NCI-H446 treated with DMSO at 0.1 percent for 48 hours (cell line): ENCODE results near the gene CLEC18B.
"Not testable (repeated sequence)": the region's sequence is repeated elsewhere in the genome, so short reads cannot be mapped to it uniquely, and the experiment has no call there.

ENCODE experiments used
- DNase-seq: peaks from one replicate; lab custom pipeline; 2025; lab: John Stamatoyannopoulos, UW

The CLEC18B gene

GRCh38 chr16:74420612-74421481 lies at the start of gene CLEC18B:
Gene CLEC18B (minus strand): TSS chr16:74421478. CDS start chr16:74421270, 208 bp downstream.
- not testable (repeated sequence) for DNase-seq

- no peak for DNase-seq
Observed at GRCh38 chr16:74469946-74470478, 48.7 kb upstream of the CLEC18B start.

- DNase-seq = no peak
Observed at GRCh38 chr16:74468807-74469525, 47.7 kb upstream of the CLEC18B start.

GRCh38 chr16:74466872-74467271 lies 45.6 kb upstream of the CLEC18B start:
- no peak for DNase-seq

GRCh38 chr16:74465851-74466685 lies 44.8 kb upstream of the CLEC18B start:
- no peak for DNase-seq

- no peak for DNase-seq
Observed at GRCh38 chr16:74465281-74465680, 44.0 kb upstream of the CLEC18B start.

- DNase-seq = no peak
Observed at GRCh38 chr16:74463888-74464287, 42.6 kb upstream of the CLEC18B start.

- DNase-seq = no peak
Observed at GRCh38 chr16:74462361-74462760, 41.1 kb upstream of the CLEC18B start.

GRCh38 chr16:74461826-74462225 lies 40.5 kb upstream of the CLEC18B start:
- no peak for DNase-seq

- no peak for DNase-seq
Observed at GRCh38 chr16:74460542-74460941, 39.3 kb upstream of the CLEC18B start.

- DNase-seq = no peak
Observed at GRCh38 chr16:74456290-74456625, 35.0 kb upstream of the CLEC18B start.

GRCh38 chr16:74455619-74456289 lies 34.5 kb upstream of the CLEC18B start:
- no peak for DNase-seq

GRCh38 chr16:74455213-74455612 lies 33.9 kb upstream of the CLEC18B start:
- no peak for DNase-seq

GRCh38 chr16:74451951-74452758 lies 30.9 kb upstream of the CLEC18B start:
- DNase-seq = no peak

- DNase-seq = no peak
Observed at GRCh38 chr16:74450967-74451760, 29.9 kb upstream of the CLEC18B start.

- no peak for DNase-seq
Observed at GRCh38 chr16:74450236-74450635, 29.0 kb upstream of the CLEC18B start.

GRCh38 chr16:74449470-74449869 lies 28.2 kb upstream of the CLEC18B start:
- no peak for DNase-seq

GRCh38 chr16:74448990-74449389 lies 27.7 kb upstream of the CLEC18B start:
- no peak for DNase-seq

- DNase-seq = no peak
Observed at GRCh38 chr16:74447578-74447977, 26.3 kb upstream of the CLEC18B start.

- DNase-seq = no peak
Observed at GRCh38 chr16:74446866-74447265, 25.6 kb upstream of the CLEC18B start.
